Muscle layer of duodenum (tissue), 2 donors: ENCODE results near the gene POLDIP3.
"Not testable (repeated sequence)": the region's sequence is repeated elsewhere in the genome, so short reads cannot be mapped to it uniquely, and the experiment has no call there.

ENCODE experiments used
- H3K27ac ChIP-seq: one replicate; pipeline ENCODE4 v1.7.0; 2013; ENCODE audit warnings: mild to moderate bottlenecking, low read length
- H3K27me3 ChIP-seq: one replicate; pipeline ENCODE4 v1.7.0; 2013; ENCODE audit warnings: low read depth, mild to moderate bottlenecking, control low read depth, low read length
- H3K36me3 ChIP-seq, 2 donors: one replicate each; pipeline ENCODE4 v1.7.0; 2013; ENCODE audit warnings: low read length in 2 of 2, control low read depth in 1 of 2, mild to moderate bottlenecking in 1 of 2; ENCODE audit not compliant: insufficient read depth in 2 of 2, control insufficient read depth in 1 of 2
- H3K4me1 ChIP-seq, 2 donors: one replicate each; pipeline ENCODE4 v1.7.0; 2013; ENCODE audit warnings: low read length in 2 of 2, mild to moderate bottlenecking in 2 of 2, control low read depth in 1 of 2, moderate library complexity in 1 of 2; ENCODE audit not compliant: insufficient read depth in 2 of 2, control insufficient read depth in 1 of 2
- H3K4me3 ChIP-seq, 2 donors: one replicate each; pipeline ENCODE4 v1.7.0; 2013; ENCODE audit warnings: low read length in 2 of 2, low read depth in 1 of 2, mild to moderate bottlenecking in 1 of 2
- H3K9me3 ChIP-seq, 2 donors: one replicate each; pipeline ENCODE4 v1.7.0; 2013; ENCODE audit warnings: low read length in 2 of 2, control low read depth in 1 of 2, mild to moderate bottlenecking in 1 of 2; ENCODE audit not compliant: control insufficient read depth in 1 of 2
- donor health status: healthy.

POLDIP3 gene

DNA sequence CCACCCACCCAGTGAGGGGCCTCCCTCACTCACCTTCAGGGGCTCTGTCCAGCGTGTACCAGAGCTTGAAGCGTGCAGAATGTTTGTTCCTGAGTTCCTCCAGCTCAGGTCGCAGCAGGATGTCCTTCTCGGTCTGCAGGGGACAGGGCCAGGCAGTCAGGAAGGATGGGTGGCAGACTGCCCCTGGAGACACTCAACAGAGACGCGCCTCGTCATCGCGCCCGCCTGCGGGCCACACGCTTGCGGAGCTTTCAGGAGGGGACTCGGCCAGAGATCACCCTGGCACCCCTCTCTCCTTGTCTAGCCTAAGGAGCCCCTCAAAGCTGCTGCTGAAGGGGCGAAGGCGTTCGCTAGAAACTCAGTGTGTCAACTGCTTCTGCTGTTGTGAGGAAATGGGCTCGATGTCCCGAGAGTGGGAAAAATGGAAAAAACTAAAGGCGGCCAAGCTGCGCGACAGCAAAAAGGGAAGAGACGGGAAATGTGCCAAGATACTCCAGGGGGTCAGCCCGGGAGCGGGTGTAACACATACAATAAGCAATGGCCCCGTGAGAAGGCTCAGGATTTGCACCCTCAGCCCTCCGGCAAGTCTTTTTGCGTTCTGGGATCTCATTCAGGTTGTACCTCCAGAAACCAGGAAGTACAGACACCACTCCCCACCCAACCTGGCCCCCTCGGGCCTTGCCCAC lies 9.2 kb upstream of the POLDIP3 start:
- no peak overlapping the region for H3K4me3 ChIP-seq
- no peaks in the 10 kb centered on the region for H3K27me3 ChIP-seq
- peaks cover 31 to 75% of the 10 kb centered on the region in 2 donors for H3K36me3 ChIP-seq
- H3K9me3 ChIP-seq, result no peaks in the 10 kb centered on the region
- peaks cover 0 to 5% of the 10 kb centered on the region in 2 donors for H3K4me1 ChIP-seq
- H3K27ac ChIP-seq, result no peak overlapping the region

DNA sequence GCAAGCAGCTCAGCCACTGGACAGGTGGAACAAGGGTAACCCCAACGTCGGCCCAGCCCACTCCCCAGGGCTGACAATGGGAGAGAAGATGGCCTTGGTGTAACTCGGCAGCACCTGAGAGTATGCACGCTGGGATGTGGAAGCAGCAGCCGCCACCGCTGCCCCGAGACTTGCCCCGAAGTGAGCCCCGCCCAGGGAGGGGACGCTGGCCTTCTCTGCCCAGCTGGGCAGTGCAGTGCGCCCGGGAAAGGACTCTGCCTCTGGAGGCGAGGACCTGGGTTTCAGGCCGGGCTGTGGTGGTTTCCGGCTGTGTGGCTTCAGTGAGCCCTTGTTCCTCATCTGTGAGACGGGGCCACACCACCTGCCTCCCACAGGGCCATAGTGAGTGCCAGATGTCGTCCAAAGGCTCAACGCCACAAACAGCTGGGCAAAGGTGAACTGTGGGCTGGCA lies 8.6 kb upstream of the POLDIP3 start:
- Histone ChIP-seq H3K4me1 (peaks cover 0 to 5% of the 10 kb centered on the region in 2 donors), H3K36me3 (peaks cover 26 to 73% of the 10 kb centered on the region in 2 donors), H3K9me3 (no peaks in the 10 kb centered on the region), H3K27ac (no peak overlapping the region), H3K4me3 (no peak overlapping the region), H3K27me3 (no peaks in the 10 kb centered on the region)

DNA sequence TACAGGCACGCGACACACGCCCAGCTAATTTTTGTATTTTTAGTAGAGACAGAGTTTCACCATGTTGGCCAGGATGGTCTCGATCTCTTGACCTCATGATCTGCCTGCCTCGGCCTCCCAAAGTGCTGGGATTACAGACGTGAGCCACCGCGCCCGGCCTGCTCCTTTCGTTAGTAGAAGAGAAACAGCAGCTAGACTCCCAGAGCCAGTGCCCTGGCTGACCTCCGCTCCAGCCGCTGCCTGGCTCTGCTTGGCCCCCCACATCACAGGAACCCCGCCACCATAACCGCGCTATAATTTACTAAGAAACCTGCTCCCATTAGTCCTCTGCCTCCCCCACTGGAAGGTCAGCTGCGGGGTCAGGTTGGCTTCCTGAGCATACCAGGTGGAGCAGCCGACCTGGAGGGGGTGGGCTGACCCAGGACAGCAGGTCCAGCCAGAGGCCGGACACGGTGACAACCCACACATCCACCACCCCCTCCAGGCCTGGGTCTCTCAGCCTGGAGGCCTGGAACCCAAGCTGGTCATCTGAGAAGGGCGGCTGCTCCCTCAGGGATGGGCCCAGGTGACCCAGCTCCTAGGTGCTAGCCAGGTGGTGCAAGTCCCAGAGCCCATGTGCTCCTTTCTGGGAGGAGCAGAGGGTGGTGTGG lies 7.5 kb upstream of the POLDIP3 start:
- Histone ChIP-seq H3K27ac (no peak overlapping the region), H3K9me3 (no peaks in the 10 kb centered on the region), H3K27me3 (no peaks in the 10 kb centered on the region), H3K36me3 (peaks cover 17 to 61% of the 10 kb centered on the region in 2 donors), H3K4me1 (peaks cover 0 to 5% of the 10 kb centered on the region in 2 donors), H3K4me3 (no peak overlapping the region)

DNA sequence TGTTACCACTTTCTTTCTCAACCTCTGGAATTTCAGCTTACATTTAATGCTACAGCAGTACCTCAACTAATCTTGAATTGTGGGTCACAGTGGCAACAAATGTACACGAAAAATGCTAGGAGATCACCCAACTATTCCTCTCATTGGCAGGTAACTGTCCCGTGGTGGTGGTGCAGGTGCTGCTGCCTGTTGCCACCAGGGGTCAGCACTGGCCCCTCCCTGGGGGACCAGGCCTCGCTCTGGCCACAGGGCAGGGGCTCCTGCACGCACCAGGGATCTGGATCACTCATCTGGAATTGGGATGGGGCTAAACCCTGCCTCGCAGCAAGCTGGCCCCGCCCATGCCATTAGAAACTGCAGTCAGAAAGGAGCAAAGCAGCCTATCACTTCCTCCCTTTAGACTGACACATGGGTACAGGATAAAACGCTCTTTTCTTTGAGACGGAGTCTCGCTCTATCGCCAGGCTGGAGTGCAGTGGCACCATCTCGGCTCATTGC lies 6.9 kb upstream of the POLDIP3 start:
- Histone ChIP-seq H3K4me1 (peaks cover 0 to 5% of the 10 kb centered on the region in 2 donors), H3K9me3 (no peaks in the 10 kb centered on the region), H3K27ac (no peak overlapping the region), H3K4me3 (no peak overlapping the region), H3K36me3 (peaks cover 12 to 55% of the 10 kb centered on the region in 2 donors), H3K27me3 (no peaks in the 10 kb centered on the region)

DNA sequence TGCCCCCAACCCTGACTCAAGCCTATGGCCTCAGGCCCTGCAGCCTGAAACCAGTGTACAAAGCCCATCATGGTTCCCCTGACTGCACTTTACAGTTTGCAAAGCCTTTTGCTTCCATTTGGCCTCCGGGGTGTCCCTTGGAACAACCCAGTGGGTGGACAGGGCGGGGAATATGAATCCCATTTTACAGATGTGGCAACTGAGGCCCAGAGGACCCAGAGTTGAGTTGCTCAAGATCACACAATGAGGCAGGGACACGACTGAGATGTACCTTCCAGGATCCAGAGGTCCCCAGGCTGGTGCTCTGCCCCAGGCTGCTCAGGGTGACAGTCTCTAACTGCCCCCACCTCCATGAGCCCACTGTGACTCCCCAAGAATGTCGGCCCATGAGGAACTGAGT lies 5.4 kb upstream of the POLDIP3 start:
- Histone ChIP-seq H3K27me3 (no peaks in the 10 kb centered on the region), H3K27ac (no peak overlapping the region), H3K36me3 (peaks cover 4 to 44% of the 10 kb centered on the region in 2 donors), H3K9me3 (no peaks in the 10 kb centered on the region), H3K4me1 (peaks cover 0 to 5% of the 10 kb centered on the region in 2 donors), H3K4me3 (no peak overlapping the region)

DNA sequence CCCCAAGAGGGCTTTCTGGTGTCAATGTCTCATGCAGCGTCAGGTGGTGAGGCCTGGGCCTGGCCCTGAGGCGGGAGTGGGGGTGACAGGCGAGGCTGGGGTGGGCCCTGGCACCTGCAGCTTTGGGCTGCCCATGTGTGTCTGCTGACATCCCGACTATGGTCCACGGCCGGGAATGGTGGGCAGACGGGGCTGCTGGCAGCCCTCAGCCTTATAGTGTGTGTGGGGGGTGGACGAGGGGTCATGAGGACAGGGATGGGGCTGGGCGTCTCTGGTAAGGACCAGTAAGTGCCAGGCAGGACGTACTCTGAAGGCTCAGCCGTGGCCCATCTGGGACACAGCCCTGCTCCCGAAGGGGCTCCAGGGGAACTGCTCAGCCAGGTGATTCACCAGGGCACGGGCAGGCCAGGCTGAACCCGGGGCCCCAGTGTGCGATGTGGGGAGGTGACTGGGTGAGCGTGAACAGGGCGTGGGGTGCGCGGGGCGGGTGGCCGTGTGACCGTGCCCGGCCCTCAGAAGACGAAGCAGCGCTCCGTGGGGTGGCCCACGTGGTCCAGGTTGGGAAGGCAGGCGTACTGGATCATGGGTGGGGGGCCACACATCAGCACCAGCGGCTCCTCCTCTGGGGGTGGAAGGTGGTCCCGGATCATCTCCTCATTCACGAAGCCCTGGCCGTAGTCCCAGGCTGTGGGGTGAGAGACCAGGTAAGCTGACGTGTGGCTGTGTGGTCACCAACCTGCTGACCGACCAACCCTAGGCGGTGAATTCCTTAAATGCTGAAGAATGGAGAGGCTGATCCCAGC lies 4.8 kb upstream of the POLDIP3 start:
- Histone ChIP-seq H3K9me3 (no peaks in the 10 kb centered on the region), H3K27ac (no peak overlapping the region), H3K4me1 (peaks cover 0 to 5% of the 10 kb centered on the region in 2 donors), H3K4me3 (no peak overlapping the region), H3K36me3 (peaks cover 0 to 46% of the 10 kb centered on the region in 2 donors), H3K27me3 (no peaks in the 10 kb centered on the region)

DNA sequence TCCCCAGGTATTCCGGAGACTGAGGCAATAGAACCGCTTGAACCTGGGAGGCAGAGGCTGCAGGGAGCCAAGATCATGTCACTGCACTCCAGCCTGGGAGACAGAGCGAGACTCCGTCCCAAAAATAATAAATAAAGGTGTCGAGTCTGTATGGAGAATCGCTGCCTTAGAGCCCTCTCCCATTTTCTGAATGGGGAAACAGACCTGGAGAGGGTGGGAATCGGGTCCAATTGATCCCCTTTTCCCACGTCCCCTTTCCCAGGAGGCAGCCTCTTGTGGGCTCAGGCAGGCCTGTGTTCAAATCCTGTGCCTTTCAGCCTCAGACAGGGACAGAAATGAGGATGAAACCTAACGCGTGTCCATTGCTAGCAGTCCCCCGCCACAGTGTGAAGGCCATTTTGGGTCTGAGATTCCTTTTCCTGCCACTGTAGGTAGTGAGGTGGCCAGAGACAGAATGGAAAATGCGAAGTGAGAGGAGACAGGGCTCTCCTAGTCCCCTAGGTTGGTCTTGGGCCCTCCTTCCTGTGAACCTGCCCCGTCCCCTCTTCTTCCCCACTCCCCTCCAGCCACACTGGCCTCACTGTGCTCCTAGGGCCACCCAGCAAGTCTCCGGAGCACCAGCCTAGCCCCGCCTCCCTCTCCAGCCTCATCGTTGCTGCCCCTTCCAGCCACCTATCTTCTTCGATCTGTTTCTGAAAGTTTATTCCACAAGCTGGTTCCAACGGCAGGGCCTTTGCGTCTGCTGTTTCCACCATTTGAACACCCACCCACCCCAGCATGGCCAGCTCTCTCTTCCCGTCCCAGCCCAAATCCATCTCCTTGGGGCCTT lies 2.7 kb upstream of the POLDIP3 start:
- Histone ChIP-seq H3K36me3 (peaks cover 0 to 34% of the 10 kb centered on the region in 2 donors), H3K4me1 (peaks cover 8 to 22% of the 10 kb centered on the region in 2 donors), H3K9me3 (no peaks in the 10 kb centered on the region), H3K27ac (no peak overlapping the region), H3K4me3 (no peak overlapping the region), H3K27me3 (no peaks in the 10 kb centered on the region)

DNA sequence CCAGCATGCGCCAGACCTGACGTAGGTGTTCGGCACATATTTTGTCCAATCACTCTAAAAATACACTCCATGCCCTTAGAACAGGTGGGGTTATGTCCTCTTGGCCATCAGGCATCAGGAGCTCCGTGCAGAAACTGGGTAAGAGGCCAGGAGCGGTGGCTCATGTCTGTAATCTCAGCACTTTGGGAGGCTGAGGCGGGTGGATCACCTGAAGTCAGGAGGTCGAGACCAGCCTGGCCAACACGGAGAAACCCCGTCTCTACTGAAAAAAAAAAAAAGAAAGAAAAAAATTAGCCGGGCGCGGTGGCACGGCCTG lies 1.1 kb upstream of the POLDIP3 start:
- peak overlapping the region; percentile 37 to 72 for H3K4me3 ChIP-seq
- peak overlapping the region; percentile 98 for H3K27ac ChIP-seq
- H3K9me3 ChIP-seq, H3K27me3 ChIP-seq: not testable (repeated sequence)
- peaks cover 4 to 30% of the 10 kb centered on the region in 2 donors for H3K36me3 ChIP-seq
- peaks cover 17 to 32% of the 10 kb centered on the region in 2 donors for H3K4me1 ChIP-seq

DNA sequence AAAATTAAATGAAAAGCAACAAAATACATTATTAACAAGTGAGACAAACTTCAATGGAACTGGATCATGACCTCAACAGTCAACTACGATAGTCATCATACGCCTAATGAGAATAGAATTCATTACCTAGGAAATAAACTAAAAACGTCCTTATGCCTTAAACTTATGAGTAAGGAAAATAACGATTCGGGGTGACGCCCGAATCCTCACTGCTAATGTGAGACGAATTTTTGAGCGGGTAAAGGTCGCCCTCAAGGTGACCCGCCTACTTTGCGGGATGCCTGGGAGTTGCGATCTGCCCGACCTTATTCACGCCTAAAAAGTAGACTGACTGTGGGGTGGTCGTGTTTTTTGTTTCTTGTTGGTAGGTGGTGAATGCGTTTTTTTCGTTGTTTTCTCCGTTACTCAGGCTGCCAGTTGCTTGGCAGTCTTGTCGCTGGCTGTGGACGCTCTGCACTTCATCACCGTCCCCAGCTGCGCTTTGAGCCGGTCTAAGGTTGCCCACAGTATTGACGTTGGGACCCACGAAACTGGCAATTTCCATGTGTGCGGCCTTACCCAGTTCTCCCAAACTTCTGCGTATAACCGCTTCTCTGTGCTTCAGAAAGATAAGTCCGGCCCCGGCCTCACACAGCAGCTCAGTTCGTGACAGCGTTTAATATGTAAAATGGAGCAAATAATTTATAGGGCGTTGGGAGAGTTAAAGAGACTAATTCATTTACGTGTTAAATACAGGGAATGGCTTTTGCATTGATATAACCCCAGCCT lies 593 bp upstream of the POLDIP3 start:
- Histone ChIP-seq H3K9me3 (no peaks in the 10 kb centered on the region), H3K27ac (peak overlapping the region; percentile 98), H3K27me3 (no peaks in the 10 kb centered on the region), H3K4me1 (peaks cover 20 to 38% of the 10 kb centered on the region in 2 donors), H3K4me3 (peak overlapping the region; percentile 72 to 76), H3K36me3 (peaks cover 4 to 30% of the 10 kb centered on the region in 2 donors)

DNA sequence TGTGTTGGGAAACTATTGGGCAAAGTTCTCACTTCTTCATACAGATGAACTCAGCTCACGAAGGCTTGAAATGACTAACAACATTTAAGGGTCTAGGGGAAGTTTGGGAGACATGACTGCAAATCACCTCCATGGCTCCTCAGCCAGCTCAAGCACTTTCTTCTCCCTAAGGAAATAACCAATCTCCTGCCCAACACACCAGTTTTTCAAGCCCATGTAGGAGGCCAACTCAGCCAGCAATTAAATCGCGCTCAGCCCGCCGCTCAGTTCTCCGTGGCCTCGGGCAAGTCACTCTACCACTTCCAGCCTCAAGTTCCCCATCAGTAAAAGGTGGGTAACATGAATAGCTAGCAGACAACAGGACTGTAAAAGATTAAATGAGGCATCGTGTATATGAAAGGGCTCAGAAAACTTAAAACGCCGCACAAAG lies 796 bp downstream of the POLDIP3 start:
- no peaks in the 10 kb centered on the region for H3K9me3 ChIP-seq
- peaks cover 4 to 18% of the 10 kb centered on the region in 2 donors for H3K36me3 ChIP-seq
- H3K4me3 ChIP-seq, result peak overlapping the region; percentile 72 to 76
- H3K27ac ChIP-seq, result peak overlapping the region; percentile 98
- peaks cover 20 to 46% of the 10 kb centered on the region in 2 donors for H3K4me1 ChIP-seq
- no peaks in the 10 kb centered on the region for H3K27me3 ChIP-seq
